SK-N-SH treated with all-trans-retinoic acid at 6 μM for 48 hours (cell line): ENCODE results near the gene GRK1.

ENCODE experiments used
- ATAC-seq: fragments of 200-7000 bp; cut with Tn5 transposase; 3 replicates; pipeline ENCODE4 v1.9.1; 2020; ENCODE audit warnings: mild to moderate bottlenecking, moderate library complexity
- ARNTL ChIP-seq: fragments of 450-650 bp; formaldehyde crosslinking; IDR thresholded peaks from 2 replicates; pipeline ENCODE4 v1.5.0; 2020; ENCODE audit warnings: low read depth, mild to moderate bottlenecking, moderate library complexity, borderline replicate concordance
- BACH2 ChIP-seq: fragments of 250-450 bp; sonication (Bioruptor Pico); IDR thresholded peaks from 2 replicates; pipeline ENCODE4 v1.9.0; 2021; ENCODE audit warnings: mild to moderate bottlenecking, borderline replicate concordance
- CSDC2 ChIP-seq: fragments of 250-450 bp; sonication (Bioruptor Pico); IDR thresholded peaks from 2 replicates; pipeline ENCODE4 v1.5.0; 2020; ENCODE audit warnings: mild to moderate bottlenecking, moderate library complexity
- ESRRG ChIP-seq: fragments of 250-450 bp; sonication (Bioruptor Pico); IDR thresholded peaks from 2 replicates; pipeline ENCODE4 v1.6.1; 2021; ENCODE audit warnings: mild to moderate bottlenecking
- GLIS3 ChIP-seq: fragments of 250-450 bp; sonication (Bioruptor Pico); IDR thresholded peaks from 2 replicates; pipeline ENCODE4 v1.5.0; 2020; ENCODE audit warnings: mild to moderate bottlenecking, moderate library complexity
- ISL1 ChIP-seq: fragments of 250-450 bp; sonication (Bioruptor Pico); IDR thresholded peaks from 2 replicates; pipeline ENCODE4 v2.1.2; 2022; ENCODE audit warnings: mild to moderate bottlenecking, moderate library complexity
- OSR1 ChIP-seq: fragments of 250-450 bp; sonication (Bioruptor Pico); IDR thresholded peaks from 2 replicates; pipeline ENCODE4 v1.8.0; 2022; ENCODE audit warnings: moderate library complexity, mild to moderate bottlenecking, inconsistent platforms
- PPARA ChIP-seq: fragments of 250-450 bp; sonication (Bioruptor Pico); IDR thresholded peaks from 2 replicates; pipeline ENCODE4 v1.5.0; 2020; ENCODE audit warnings: mild to moderate bottlenecking, borderline replicate concordance
- RARB ChIP-seq: fragments of 250-450 bp; sonication (Bioruptor Pico); IDR thresholded peaks from 2 replicates; pipeline ENCODE4 v1.8.0; 2021; ENCODE audit warnings: mild to moderate bottlenecking, moderate library complexity
- SNAI2 ChIP-seq: fragments of 250-450 bp; sonication (Bioruptor Pico); IDR thresholded peaks from 2 replicates; pipeline ENCODE4 v1.5.0; 2020; ENCODE audit warnings: mild to moderate bottlenecking, moderate library complexity
- TCF4 ChIP-seq: fragments of 250-450 bp; sonication (Bioruptor Pico); IDR thresholded peaks from 2 replicates; pipeline ENCODE4 v1.8.0; 2021; ENCODE audit warnings: mild to moderate bottlenecking, moderate library complexity, borderline replicate concordance
- TOX ChIP-seq: fragments of 250-450 bp; sonication (Bioruptor Pico); IDR thresholded peaks from 2 replicates; pipeline ENCODE4 v1.8.0; 2021; ENCODE audit warnings: mild to moderate bottlenecking, moderate library complexity, borderline replicate concordance
- ZC3H10 ChIP-seq: fragments of 250-450 bp; sonication (Bioruptor Pico); IDR thresholded peaks from 2 replicates; pipeline ENCODE4 v1.5.1; 2021; ENCODE audit warnings: mild to moderate bottlenecking, moderate library complexity
- ZFP3 ChIP-seq: fragments of 250-450 bp; sonication (Bioruptor Pico); IDR thresholded peaks from 2 replicates; pipeline ENCODE4 v1.5.0; 2020; ENCODE audit warnings: mild to moderate bottlenecking, moderate library complexity
- ZFP30 ChIP-seq: fragments of 450-650 bp; formaldehyde crosslinking; IDR thresholded peaks from 2 replicates; pipeline ENCODE4 v1.5.0; 2022; ENCODE audit warnings: mild to moderate bottlenecking, moderate library complexity
- ZNF70 ChIP-seq: fragments of 450-650 bp; formaldehyde crosslinking; IDR thresholded peaks from 2 replicates; pipeline ENCODE4 v1.5.0; 2020; ENCODE audit warnings: mild to moderate bottlenecking, moderate library complexity
- ZNF8 ChIP-seq: fragments of 450-650 bp; formaldehyde crosslinking; IDR thresholded peaks from 2 replicates; pipeline ENCODE4 v1.5.0; 2020; ENCODE audit warnings: mild to moderate bottlenecking, moderate library complexity
- TF ChIP-seq, protein P1 (sequence below): fragments of 250-450 bp; sonication (Bioruptor Pico); IDR thresholded peaks from 2 replicates; pipeline ENCODE4 v1.8.0; 2020; ENCODE audit warnings: mild to moderate bottlenecking, moderate library complexity, borderline replicate concordance
- TF ChIP-seq, protein P2 (sequence below): fragments of 250-450 bp; sonication (Bioruptor Pico); IDR thresholded peaks from 2 replicates; pipeline ENCODE4 v1.8.0; 2021; ENCODE audit warnings: low read depth, mild to moderate bottlenecking, moderate library complexity, borderline replicate concordance
- TF ChIP-seq, protein P3 (sequence below): fragments of 250-450 bp; sonication (Bioruptor Pico); IDR thresholded peaks from 2 replicates; pipeline ENCODE4 v1.5.0; 2020; ENCODE audit warnings: mild to moderate bottlenecking, moderate library complexity
- TF ChIP-seq, protein P4 (sequence below): fragments of 250-450 bp; sonication (Bioruptor Pico); IDR thresholded peaks from 2 replicates; pipeline ENCODE4 v1.5.1; 2021; ENCODE audit warnings: mild to moderate bottlenecking, moderate library complexity
- TF ChIP-seq, protein P5 (sequence below): fragments of 250-450 bp; sonication (Bioruptor Pico); IDR thresholded peaks from 2 replicates; pipeline ENCODE4 v1.5.1; 2020; ENCODE audit warnings: low read depth, mild to moderate bottlenecking, moderate library complexity

The GRK1 gene

DNA sequence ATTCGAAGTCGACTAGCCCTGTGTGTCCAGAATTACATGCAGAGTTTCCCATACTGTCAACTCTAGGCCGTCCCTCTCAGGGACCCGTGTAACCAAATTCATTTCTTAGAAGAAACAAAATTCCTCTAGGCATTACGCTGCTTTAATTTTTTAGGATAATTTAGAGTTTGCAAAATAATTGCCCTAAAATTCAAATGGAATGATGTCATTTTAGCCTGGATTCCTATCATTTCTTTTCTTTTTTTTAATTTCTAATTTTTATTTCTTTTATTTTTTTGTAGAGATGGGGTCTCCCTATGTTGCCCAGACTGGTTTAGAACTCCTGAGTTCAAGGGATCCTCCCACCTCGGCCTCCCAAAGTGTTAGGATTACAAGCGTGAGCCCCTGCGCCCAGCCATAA is 7.7 kb upstream of the GRK1 start:
- TF ChIP-seq ISL1: no peak
- ATAC-seq: no peak

DNA sequence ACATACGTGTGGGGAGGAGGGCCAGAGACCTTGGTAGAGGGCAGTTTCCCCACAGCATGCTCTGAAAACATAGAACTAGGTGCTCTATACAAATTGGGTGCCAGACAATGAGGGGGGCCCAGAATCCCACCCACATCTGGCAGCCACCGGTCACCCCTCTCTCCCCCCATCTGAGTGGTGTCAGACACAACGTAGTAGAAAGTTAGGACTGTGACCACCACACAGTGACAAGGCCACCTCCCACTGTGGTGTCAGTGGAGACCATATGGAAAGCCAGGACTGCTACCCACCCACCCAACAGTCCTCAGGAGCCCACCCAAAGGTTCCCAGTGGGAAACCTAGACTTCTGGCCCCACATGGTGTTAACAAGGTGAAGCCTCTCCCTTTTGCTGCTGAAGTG is 7.0 kb upstream of the GRK1 start:
- no peak for ATAC-seq
- TF ChIP-seq BACH2 (CRISPR knock-in tag): no peak

DNA sequence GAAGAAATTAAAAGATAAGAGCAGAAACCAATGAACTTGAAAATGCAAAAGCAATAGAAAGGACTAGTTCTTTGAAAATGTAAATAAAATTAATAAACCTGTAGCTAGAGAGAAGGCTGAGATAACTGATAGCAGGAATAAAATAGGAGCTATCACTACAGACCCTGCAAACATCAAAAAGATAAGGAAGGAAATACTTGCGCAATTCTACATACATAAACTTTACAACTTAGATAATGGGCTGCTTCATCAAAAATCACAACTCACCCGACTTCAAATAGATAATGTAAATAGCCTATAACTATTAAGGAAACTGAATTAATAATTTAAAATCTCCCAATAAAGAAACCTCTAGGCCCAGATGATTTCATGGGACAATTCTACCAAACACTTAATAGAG is 5.5 kb upstream of the GRK1 start:
- ATAC-seq: no peak
- TF ChIP-seq ISL1 (no peak), SNAI2 (no peak), RARB (no peak), ZNF8 (CRISPR knock-in tag) (no peak), ARNTL (no peak), TOX (no peak), TCF4 (CRISPR knock-in tag) (no peak), ZFP30 (CRISPR knock-in tag) (no peak), GLIS3 (CRISPR knock-in tag) (no peak), OSR1 (CRISPR knock-in tag) (no peak), PPARA (CRISPR knock-in tag) (no peak), ZFP3 (CRISPR knock-in tag) (no peak), ZC3H10 (CRISPR knock-in tag) (no peak), CSDC2 (CRISPR knock-in tag) (no peak)
- TF ChIP-seq, protein P1, sequence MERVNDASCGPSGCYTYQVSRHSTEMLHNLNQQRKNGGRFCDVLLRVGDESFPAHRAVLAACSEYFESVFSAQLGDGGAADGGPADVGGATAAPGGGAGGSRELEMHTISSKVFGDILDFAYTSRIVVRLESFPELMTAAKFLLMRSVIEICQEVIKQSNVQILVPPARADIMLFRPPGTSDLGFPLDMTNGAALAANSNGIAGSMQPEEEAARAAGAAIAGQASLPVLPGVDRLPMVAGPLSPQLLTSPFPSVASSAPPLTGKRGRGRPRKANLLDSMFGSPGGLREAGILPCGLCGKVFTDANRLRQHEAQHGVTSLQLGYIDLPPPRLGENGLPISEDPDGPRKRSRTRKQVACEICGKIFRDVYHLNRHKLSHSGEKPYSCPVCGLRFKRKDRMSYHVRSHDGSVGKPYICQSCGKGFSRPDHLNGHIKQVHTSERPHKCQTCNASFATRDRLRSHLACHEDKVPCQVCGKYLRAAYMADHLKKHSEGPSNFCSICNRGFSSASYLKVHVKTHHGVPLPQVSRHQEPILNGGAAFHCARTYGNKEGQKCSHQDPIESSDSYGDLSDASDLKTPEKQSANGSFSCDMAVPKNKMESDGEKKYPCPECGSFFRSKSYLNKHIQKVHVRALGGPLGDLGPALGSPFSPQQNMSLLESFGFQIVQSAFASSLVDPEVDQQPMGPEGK (CRISPR knock-in tag): no peak
- TF ChIP-seq, protein P2, sequence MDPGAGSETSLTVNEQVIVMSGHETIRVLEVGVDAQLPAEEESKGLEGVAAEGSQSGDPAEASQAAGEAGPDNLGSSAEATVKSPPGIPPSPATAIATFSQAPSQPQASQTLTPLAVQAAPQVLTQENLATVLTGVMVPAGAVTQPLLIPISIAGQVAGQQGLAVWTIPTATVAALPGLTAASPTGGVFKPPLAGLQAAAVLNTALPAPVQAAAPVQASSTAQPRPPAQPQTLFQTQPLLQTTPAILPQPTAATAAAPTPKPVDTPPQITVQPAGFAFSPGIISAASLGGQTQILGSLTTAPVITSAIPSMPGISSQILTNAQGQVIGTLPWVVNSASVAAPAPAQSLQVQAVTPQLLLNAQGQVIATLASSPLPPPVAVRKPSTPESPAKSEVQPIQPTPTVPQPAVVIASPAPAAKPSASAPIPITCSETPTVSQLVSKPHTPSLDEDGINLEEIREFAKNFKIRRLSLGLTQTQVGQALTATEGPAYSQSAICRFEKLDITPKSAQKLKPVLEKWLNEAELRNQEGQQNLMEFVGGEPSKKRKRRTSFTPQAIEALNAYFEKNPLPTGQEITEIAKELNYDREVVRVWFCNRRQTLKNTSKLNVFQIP: no peak
- TF ChIP-seq, protein P3, sequence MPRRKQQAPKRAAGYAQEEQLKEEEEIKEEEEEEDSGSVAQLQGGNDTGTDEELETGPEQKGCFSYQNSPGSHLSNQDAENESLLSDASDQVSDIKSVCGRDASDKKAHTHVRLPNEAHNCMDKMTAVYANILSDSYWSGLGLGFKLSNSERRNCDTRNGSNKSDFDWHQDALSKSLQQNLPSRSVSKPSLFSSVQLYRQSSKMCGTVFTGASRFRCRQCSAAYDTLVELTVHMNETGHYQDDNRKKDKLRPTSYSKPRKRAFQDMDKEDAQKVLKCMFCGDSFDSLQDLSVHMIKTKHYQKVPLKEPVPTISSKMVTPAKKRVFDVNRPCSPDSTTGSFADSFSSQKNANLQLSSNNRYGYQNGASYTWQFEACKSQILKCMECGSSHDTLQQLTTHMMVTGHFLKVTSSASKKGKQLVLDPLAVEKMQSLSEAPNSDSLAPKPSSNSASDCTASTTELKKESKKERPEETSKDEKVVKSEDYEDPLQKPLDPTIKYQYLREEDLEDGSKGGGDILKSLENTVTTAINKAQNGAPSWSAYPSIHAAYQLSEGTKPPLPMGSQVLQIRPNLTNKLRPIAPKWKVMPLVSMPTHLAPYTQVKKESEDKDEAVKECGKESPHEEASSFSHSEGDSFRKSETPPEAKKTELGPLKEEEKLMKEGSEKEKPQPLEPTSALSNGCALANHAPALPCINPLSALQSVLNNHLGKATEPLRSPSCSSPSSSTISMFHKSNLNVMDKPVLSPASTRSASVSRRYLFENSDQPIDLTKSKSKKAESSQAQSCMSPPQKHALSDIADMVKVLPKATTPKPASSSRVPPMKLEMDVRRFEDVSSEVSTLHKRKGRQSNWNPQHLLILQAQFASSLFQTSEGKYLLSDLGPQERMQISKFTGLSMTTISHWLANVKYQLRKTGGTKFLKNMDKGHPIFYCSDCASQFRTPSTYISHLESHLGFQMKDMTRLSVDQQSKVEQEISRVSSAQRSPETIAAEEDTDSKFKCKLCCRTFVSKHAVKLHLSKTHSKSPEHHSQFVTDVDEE (CRISPR knock-in tag): no peak
- TF ChIP-seq, protein P4, sequence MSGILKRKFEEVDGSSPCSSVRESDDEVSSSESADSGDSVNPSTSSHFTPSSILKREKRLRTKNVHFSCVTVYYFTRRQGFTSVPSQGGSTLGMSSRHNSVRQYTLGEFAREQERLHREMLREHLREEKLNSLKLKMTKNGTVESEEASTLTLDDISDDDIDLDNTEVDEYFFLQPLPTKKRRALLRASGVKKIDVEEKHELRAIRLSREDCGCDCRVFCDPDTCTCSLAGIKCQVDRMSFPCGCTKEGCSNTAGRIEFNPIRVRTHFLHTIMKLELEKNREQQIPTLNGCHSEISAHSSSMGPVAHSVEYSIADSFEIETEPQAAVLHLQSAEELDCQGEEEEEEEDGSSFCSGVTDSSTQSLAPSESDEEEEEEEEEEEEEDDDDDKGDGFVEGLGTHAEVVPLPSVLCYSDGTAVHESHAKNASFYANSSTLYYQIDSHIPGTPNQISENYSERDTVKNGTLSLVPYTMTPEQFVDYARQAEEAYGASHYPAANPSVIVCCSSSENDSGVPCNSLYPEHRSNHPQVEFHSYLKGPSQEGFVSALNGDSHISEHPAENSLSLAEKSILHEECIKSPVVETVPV (CRISPR knock-in tag): no peak

DNA sequence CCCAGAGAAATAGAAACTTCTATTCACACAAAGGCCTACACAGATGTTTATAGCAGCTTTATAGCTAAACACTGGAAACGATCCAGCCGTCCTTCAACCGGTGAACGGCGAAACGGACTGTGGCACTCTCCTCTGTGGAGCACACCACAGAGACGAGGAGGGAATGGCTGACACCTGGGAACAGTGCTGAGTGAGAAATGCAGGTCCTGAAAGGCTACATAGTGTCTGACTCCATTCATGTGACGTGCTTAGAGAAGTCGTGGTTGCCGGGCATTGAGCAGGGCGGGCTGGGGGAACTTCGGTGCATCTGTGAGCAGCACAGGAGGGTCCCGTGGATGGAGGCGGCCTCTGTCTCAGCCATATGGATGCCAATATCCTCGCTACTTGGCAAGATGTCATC is 3.1 kb upstream of the GRK1 start:
- no peak; the same call in 2 of the 3 replicates for ATAC-seq
- TF ChIP-seq, protein P5, sequence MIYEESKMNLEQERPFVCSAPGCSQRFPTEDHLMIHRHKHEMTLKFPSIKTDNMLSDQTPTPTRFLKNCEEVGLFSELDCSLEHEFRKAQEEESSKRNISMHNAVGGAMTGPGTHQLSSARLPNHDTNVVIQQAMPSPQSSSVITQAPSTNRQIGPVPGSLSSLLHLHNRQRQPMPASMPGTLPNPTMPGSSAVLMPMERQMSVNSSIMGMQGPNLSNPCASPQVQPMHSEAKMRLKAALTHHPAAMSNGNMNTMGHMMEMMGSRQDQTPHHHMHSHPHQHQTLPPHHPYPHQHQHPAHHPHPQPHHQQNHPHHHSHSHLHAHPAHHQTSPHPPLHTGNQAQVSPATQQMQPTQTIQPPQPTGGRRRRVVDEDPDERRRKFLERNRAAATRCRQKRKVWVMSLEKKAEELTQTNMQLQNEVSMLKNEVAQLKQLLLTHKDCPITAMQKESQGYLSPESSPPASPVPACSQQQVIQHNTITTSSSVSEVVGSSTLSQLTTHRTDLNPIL (CRISPR knock-in tag): no peak
- TF ChIP-seq GLIS3 (CRISPR knock-in tag) (no peak), ZNF70 (no peak), OSR1 (CRISPR knock-in tag) (no peak), TCF4 (CRISPR knock-in tag) (no peak), ZC3H10 (CRISPR knock-in tag) (no peak), ZFP30 (CRISPR knock-in tag) (no peak), ISL1 (no peak), ARNTL (no peak), ESRRG (CRISPR knock-in tag) (no peak), PPARA (CRISPR knock-in tag) (no peak), BACH2 (CRISPR knock-in tag) (no peak), ZNF8 (CRISPR knock-in tag) (no peak)
- TF ChIP-seq, protein P1 (CRISPR knock-in tag): no peak
- TF ChIP-seq, protein P2: no peak
- TF ChIP-seq, protein P4 (CRISPR knock-in tag): no peak
